DMS53 treated with DMSO at 0.1 percent for 48 hours (cell line): ENCODE results near the gene GRP.
A peak's percentile ranks its signal among the peaks of the same experiment; 100 is the strongest.

Source experiments
- DNase-seq: peaks from one replicate; lab custom pipeline; 2025; ENCODE audit not compliant: unreplicated experiment; lab: John Stamatoyannopoulos, UW

GRP gene

GRCh38 chr18:59219672-59220163 is at the start of gene GRP:
Gene GRP, plus strand, starts transcription at chr18:59220158. Its CDS starts 108 bp downstream, at chr18:59220266.
- DNase-seq = peak; percentile 35

DNA sequence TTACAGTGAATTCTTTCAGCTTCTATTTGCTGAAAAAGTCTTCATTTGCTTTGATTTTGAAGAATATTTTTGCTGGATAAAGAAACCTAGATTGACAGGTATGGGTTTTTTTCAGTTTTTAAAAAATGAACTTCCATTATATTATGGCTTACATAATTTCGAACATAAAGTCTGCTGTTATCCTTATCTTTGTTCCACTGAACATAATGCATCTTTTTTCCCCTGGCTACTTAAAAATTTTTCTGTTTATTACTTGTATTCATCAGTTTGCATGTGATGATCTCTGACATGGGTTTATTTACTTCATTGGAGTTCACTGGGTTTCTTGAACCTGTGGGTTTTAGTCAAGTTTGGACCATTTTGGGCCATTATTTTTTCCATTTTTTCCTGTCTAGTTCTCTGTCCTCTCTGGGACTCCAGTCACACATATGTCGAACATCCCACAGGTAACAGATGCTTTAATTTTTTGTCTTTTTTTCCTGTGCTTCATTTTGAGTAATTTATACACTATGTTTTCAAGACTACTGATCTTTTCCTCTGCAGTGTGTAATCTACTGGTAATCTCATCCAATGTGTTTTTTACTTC is 47.2 kb upstream of the GRP start:
- DNase-seq = peak; percentile 48

GRCh38 chr18:59177485-59177884 is 42.5 kb upstream of the GRP start:
- DNase-seq = no peak

GRCh38 chr18:59180150-59180845 is 39.7 kb upstream of the GRP start:
- no peak for DNase-seq

DNA sequence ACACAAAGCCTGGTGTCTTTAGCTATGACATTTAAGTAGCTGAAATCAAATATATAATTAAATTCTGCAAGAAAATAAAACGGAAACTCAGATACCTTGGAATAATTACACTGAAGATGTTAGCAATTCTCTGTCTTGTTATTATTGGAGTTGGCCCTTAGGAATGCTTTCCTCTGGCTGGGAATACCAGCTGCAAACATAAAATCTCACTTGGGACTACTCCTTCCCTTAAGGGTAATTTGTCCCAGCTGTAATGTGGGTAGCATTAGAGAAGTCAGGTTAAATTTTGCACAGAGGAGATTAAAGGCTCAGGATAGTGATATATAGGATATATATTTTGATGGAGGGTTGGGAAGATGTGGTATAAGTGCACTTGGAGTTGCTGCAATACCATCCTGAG is 37.3 kb upstream of the GRP start:
- no peak for DNase-seq

DNA sequence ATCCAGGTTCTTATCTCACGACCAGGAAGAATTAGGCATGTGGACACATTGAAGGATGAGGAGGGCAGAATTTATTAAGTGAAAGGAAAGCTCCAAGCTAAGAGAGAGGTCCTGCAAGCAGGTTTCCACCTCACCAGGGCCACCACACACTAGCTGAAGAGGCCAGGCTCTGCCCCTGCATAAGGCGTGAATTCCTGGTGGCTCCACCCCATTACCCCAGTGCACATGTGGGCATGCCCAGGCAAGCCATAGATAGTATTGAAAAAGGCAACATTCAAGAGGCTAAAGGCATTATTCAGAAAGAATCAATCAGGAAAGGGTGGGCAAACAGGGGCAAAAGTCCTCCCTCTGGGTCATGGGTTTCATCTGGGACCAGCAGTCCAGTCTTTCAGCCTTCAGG is 30.9 kb upstream of the GRP start:
- DNase-seq = no peak

GRCh38 chr18:59189746-59190145 is 30.2 kb upstream of the GRP start:
- DNase-seq = no peak

- no peak for DNase-seq
Measured at GRCh38 chr18:59196161-59196725, 23.7 kb upstream of the GRP start.

DNA sequence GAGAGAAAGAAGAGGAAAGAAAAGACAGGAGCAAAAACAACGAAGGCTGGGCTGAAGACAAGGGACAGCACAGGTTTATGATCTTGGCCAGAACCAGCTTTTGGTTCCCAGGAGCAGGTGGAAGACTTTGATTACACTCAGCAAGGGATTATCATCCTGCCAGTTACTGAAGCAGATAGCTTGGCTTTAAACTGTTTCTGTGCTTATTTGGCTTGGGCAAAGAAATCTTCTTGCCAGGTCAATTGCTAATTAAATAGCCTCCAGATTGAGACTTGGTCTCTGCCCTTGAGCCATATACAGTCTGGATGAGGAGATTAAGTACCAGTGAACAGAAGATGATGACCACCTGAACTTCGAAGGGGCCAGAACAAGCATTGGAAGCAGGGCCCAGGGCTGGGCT is 22.3 kb upstream of the GRP start:
- no peak for DNase-seq

DNA sequence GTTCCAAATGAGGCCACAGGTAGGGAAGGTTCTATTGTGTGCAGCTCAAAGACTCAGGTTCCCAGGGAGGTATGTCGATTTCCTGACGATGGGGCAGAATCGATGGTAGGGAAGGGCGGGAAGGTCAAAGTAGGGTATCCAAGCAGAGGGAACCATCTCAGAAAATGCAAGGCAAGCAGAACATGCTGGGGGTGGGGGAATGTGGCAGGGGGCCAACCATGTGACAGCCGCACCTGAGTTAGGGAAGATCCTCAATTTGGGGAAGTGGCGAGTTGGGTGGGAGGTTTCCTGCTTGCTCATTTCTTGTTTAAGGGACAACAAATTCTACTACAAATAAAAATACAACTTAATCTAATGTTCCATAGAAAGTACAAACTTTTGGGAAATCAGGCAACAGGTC is 21.7 kb upstream of the GRP start:
- DNase-seq = no peak

DNA sequence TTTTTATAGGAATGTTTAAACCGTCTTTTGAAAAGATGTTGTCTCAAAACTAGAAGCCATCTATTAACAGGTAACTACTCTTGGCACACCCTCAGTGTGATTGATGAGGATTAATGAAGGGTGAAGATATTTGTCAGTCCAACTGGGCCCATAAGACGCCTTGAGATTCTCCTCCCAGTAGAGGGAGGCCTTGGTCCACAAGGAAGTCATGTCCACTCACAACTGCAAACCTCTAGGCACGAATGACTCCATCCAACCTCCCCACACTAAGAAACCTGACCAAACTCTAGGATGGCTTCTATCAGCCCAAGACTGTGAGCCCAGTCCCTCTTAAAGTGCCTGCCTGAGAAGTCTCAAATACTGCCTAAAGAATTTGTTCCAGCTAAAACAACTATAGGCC is 19.2 kb upstream of the GRP start:
- peak; percentile 20 for DNase-seq

GRCh38 chr18:59202258-59202820 is 17.6 kb upstream of the GRP start:
- DNase-seq = no peak

DNA sequence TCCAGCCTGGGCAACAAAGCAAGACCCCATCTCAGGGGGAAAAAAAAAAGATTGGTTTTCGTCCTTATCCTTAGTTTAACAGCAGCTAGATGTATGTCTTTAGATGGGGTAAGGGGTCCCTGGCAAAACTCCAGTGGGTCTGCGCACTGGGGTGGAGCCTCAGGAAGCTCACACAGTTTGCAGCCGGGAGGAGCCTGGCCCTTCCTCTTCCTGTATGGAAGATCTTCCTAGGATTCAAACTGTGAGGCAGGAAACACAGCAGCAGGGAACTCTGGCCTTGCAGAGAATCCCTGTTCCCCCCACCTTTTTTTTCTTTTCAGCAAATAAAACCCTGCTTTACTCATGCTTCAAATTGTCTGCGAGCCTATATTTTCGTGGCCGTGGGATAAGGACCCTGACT is 12.5 kb upstream of the GRP start:
- no peak for DNase-seq

GRCh38 chr18:59208602-59209125 is 11.3 kb upstream of the GRP start:
- DNase-seq = no peak

- DNase-seq = no peak
Measured at GRCh38 chr18:59210299-59210698, 9.7 kb upstream of the GRP start.

- no peak for DNase-seq
Measured at GRCh38 chr18:59211629-59212028, 8.3 kb upstream of the GRP start.

DNA sequence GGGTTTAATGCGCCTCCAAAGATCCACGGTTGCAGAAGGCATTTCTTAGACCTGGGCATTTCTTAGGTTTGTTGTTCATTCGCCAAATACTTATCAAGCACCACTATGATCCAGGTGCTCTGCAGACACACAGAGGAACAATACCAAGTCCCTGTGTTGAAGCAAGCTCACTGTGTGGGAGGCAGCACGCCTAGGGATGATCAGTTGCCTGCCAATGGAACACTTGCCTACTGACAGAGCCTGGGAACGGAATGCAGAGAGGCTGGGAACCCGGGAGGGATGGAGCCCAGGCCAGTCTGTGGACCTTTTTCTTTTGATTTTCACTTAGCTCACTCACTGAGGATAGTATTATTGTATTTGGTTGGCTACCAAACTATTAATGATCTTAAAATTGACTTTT is 1.9 kb upstream of the GRP start:
- peak; percentile 53 for DNase-seq

DNA sequence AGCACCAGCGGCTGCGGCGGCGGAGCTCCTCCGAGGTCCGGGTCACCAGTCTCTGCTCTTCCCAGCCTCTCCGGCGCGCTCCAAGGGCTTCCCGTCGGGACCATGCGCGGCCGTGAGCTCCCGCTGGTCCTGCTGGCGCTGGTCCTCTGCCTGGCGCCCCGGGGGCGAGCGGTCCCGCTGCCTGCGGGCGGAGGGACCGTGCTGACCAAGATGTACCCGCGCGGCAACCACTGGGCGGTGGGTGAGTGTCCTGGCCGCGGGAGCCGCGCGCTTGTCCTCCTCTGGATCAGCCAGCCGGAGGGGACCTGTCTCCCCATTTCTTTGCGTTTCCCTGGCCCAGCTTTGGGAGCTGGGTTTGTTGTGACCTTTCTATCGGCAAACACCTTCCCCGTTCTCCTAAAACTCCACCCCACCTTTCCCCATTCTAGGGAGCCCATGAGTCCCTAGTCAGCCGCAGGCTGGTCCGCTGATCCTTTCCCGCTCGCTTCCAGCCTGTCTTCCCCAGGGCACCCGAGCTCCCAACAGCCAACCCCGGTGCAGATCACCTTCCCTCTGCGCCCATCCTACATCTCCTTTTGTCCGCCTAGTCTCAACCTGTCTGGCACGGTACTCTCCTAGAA is 316 bp downstream of the GRP start:
- peak; percentile 52 for DNase-seq

GRCh38 chr18:59220784-59221765 is 1.1 kb downstream of the GRP start:
- DNase-seq = peak; percentile 74

GRCh38 chr18:59222341-59222740 is 2.4 kb downstream of the GRP start:
- DNase-seq = no peak
